AG09319 (cell line): ENCODE data around the gene VPS13A.

ENCODE experiments used
- DNase-seq: peaks from one replicate; pipeline ENCODE4 v3.0.0-alpha.2; 2010; ENCODE audit warnings: low read depth; ENCODE audit errors: extremely low read depth
- CTCF ChIP-seq: IDR thresholded peaks from 2 replicates; pipeline ENCODE4 v1.5.1; 2011; ENCODE audit warnings: low read depth, mild to moderate bottlenecking, inconsistent platforms, low read length, moderate library complexity

The VPS13A gene

GRCh38 chr9:77271023-77271690 is 93.8 kb downstream of the VPS13A start:
- DNase-seq = no peak
- TF ChIP-seq CTCF = no peak

GRCh38 chr9:77276799-77277198 is 99.5 kb downstream of the VPS13A start:
- DNase-seq = no peak
- TF ChIP-seq CTCF = no peak

GRCh38 chr9:77277719-77278118 is 100.4 kb downstream of the VPS13A start:
- no peak for TF ChIP-seq CTCF
- DNase-seq = no peak

- no peak for DNase-seq
These were observed 106.7 kb downstream of the VPS13A start for GRCh38 chr9:77283991-77284390.

GRCh38 chr9:77284616-77285015 is 107.3 kb downstream of the VPS13A start:
- DNase-seq = no peak
- TF ChIP-seq CTCF = no peak

More at GRCh38 chr9:77283991-77284390, 106.7 kb downstream of the VPS13A start:
- no peak for TF ChIP-seq CTCF

- DNase-seq = no peak
- no peak for TF ChIP-seq CTCF
These were observed 113.0 kb downstream of the VPS13A start for GRCh38 chr9:77290373-77290772.

- TF ChIP-seq CTCF = peak; percentile 49
- DNase-seq = no peak
These were observed 114.4 kb downstream of the VPS13A start for GRCh38 chr9:77291714-77292113.
